ENCODE results near the gene OR6B2. TPM values are rescaled to one million over a fixed set of nuclear protein-coding genes. Genes with fewer than 3 reads are reported as not detected.
"Not testable (repeated sequence)": the region's sequence is repeated elsewhere in the genome, so short reads cannot be mapped to it uniquely, and the experiment has no call there.

Gene OR6B2
- not detected in 2 replicates for total RNA-seq (2014; rRNA removed; shearing (Covaris generic))

DNA sequence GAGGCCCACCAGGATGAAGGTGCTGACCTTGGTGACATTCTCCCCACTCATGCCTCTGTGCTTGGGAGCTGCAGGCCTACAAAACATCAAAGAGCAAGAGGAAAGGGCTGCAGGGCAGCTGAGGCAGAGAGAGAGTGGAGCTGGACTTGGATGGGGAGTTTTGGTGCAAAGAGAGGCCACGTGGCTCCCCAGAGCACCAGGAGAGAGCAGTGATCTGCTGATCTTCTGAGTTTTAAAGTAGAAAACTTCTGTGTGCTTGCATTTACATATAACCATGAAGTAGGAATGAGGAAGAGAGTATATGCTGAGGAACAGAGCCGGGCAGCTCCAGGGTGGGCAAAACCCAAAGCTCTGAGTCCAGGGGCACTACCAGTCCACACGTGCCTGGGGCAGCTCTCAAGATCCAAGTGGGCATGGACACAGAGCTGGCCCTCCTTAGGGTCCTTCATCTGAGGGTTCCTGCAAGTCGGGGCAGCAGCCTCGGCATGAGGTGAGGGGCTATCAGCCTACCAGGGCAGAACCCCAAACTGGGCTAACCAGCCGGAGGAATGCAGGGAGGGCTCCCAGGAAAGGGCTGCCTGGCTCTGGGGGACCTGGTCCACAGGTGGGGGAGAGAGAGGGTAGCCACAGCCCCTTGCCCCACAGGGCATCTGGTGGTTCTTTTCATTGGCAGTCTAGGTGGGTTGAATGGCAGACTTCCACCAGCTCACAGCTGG, at the start of gene OR6B2:
Gene OR6B2, minus strand, starts transcription at position 51 of the 716 bp plus-strand sequence. Its CDS starts 0 bp downstream, at position 51.
- no peak for DNase-seq (ENCODE audit: low read depth)

DNA sequence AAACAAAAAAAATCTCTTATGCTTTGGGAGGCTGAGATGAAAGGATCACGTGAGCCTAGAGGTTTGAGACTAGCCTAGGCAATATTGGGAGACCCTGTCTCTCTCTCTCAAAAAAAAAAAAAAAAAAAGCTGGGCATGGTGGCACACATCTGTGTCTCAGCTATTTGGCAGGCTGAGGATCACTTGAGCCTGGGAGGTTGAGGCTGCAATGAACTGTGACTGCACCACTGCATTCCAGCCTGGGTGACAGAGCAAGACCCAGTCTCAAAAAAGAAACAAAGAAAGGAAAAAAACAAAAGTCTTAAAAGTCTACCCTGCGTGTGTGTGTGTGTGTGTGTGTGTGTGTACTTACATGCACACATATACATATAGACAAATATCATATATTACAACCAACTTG, 48.4 kb upstream of the OR6B2 start:
- no peak for DNase-seq (ENCODE audit: low read depth)

DNA sequence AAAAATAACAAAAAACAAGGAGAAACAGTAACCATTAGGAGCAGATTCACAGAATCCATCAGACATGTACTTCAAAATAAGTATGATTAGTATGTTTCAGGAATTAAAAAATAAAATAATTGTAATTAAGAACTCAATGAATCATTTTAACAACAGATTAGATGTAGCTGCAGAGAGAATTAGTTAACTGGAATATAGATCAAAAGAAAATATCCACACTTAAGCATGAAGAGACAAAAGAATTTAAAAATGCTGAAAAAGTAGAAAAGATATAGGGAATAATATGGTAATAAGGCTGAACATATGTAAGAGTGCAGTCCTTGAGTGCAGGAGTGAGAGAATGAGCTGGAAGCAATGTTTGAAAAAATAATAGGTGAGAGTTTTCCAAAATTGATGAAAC, 47.2 kb upstream of the OR6B2 start:
- DNase-seq (ENCODE audit: low read depth), result no peak

DNA sequence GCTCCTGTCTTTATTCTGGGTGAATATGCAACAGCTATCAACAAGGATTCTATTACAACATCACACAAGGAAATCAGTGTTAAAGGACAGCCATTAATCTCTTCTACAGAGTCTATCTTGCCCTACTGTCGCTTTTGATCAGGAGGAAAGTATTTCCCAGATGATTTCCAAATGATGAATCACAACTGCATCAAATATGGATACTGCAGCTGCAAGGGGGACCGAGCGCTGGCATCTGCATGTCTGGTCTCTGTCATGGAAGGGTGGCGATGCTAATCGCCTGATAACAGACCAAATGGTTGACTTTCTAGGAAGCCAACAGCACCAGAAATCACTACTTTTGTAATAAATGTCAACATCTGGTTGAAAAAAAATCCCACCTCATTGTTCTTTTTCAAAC, 44.3 kb upstream of the OR6B2 start:
- no peak for DNase-seq (ENCODE audit: low read depth)

GRCh38 chr2:240070907-240071306, 40.7 kb upstream of the OR6B2 start:
- DNase-seq (ENCODE audit: low read depth), result no peak

GRCh38 chr2:240069829-240070228, 39.6 kb upstream of the OR6B2 start:
- no peak for DNase-seq (ENCODE audit: low read depth)

GRCh38 chr2:240068193-240068592, 38.0 kb upstream of the OR6B2 start:
- DNase-seq (ENCODE audit: low read depth), result no peak

- DNase-seq (ENCODE audit: low read depth), result no peak
Observed at GRCh38 chr2:240066489-240066888, 36.3 kb upstream of the OR6B2 start.

- DNase-seq (ENCODE audit: low read depth), result no peak
Observed at GRCh38 chr2:240064898-240065297, 34.7 kb upstream of the OR6B2 start.

- peak; percentile 41 for DNase-seq (ENCODE audit: low read depth)
Observed at GRCh38 chr2:240060977-240061591, 30.9 kb upstream of the OR6B2 start.

DNA sequence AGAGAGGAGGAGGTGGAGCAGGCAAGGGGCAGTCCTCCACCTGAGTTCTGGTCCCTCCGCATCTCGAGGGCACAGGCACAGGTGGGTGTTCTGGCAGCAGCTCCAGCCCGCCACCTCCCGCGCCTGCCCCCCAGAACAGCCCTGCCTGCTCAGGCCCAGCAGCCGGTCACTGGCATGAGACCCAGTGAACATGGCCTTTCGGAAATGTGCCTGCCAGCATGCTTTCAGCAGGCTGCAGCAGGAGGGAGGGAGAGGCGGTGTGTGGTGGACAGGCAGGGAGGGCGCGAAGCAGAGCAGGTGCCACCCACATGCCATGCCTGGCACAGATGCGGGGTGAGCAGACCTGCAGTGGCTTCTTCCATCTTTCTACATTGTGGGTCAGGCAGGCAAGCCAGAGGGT, 26.4 kb upstream of the OR6B2 start:
- no peak for DNase-seq (ENCODE audit: low read depth)

GRCh38 chr2:240055177-240055917, 25.1 kb upstream of the OR6B2 start:
- no peak for DNase-seq (ENCODE audit: low read depth)

- DNase-seq (ENCODE audit: low read depth), result no peak
Observed at GRCh38 chr2:240053173-240054155, 23.2 kb upstream of the OR6B2 start, which contains the start of gene OR6B3. TSS of gene OR6B3 (minus strand) at chr2:240053521.

DNA sequence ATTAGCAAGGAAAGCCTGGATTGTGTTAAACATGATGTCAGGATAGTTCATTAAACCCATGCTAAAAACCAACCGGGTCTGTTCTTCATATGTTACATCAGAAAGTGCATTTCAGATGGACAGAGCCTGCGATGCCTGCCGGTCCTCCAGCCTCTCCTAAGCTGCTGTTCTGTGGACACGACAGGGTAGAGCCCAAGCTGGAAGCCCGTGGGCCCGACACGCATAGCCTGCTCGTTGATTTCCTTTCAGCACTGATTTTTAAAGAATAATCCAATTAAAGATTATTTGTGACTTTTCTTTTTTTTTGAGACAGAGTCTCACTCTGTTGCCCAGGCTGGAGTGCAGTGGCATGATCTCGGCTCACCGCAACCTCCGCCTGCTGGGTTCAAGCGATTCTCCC, 22.3 kb upstream of the OR6B2 start:
- no peak for DNase-seq (ENCODE audit: low read depth)

DNA sequence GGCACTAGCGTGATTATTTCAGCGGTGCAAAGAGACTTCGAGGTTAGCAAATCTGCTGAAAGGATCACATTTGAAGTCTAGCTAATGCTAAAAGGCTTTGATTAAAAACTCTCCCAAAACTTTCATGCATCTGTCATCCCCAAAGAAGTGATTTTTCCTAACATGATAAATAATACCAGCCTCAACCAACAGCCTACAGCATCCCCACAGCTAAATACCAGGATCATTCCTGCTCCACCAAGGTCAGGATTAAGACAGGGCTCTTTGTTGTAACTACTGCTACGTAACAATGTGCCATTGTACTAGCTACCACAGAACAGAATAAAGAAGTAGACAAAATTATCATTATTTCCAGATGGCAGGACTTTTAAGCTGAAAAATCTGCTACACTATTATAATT, 21.5 kb upstream of the OR6B2 start:
- no peak for DNase-seq (ENCODE audit: low read depth)

DNA sequence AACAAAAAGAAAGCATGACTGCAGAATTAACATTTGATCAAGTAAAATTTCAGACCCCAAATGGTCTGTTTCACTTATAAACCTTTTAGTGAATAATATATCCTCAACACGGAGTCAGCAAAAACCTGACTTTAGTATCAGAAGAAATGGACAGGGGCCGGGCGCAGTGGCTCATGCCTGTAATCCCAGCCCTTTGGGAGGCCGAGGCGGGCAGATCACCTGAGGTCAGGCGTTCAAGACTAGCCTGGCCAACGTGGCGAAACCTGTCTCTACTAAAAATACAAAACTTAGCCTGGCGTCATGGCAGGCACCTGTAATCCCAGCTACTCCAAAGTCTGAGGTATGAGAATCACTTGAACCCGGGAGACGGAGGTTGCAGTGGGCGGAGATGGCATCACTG, 20.0 kb upstream of the OR6B2 start:
- no peak for DNase-seq (ENCODE audit: low read depth)

GRCh38 chr2:240048237-240048636, 18.0 kb upstream of the OR6B2 start:
- no peak for DNase-seq (ENCODE audit: low read depth)

GRCh38 chr2:240045098-240045497, 14.9 kb upstream of the OR6B2 start:
- no peak for DNase-seq (ENCODE audit: low read depth)

- DNase-seq (ENCODE audit: low read depth), result not testable (repeated sequence)
Observed at GRCh38 chr2:240044096-240044495, 13.9 kb upstream of the OR6B2 start.

- DNase-seq (ENCODE audit: low read depth), result no peak
Observed at GRCh38 chr2:240043279-240043989, 13.2 kb upstream of the OR6B2 start.

- no peak for DNase-seq (ENCODE audit: low read depth)
Observed at GRCh38 chr2:240042740-240043139, 12.5 kb upstream of the OR6B2 start.

Measured in Daoy (cell line).